Stimulated activated CD4-positive, alpha-beta T cell treated with anti-CD3 and anti-CD28 coated beads, Interleukin-4, amount 100 ng/mL, for 24 hours (primary cell): ENCODE data around the gene NMS.
"Not testable (repeated sequence)": the region's sequence is repeated elsewhere in the genome, so short reads cannot be mapped to it uniquely, and the experiment has no call there.

Experiments
- DNase-seq: peaks from one replicate; pipeline ENCODE4 v3.0.0-alpha.2; 2020

The NMS gene

GRCh38 chr2:100470182-100470581 lies at the start of gene NMS:
Gene NMS, plus strand, starts transcription at chr2:100470482. Its CDS starts 7 bp downstream, at chr2:100470489.
- DNase-seq = no peak

GRCh38 chr2:100422320-100423055 lies 47.8 kb upstream of the NMS start:
- DNase-seq = no peak

GRCh38 chr2:100423631-100424030 lies 46.7 kb upstream of the NMS start:
- no peak for DNase-seq

- no peak for DNase-seq
These were observed 45.9 kb upstream of the NMS start for GRCh38 chr2:100424277-100424875.

GRCh38 chr2:100425107-100425506 lies 45.2 kb upstream of the NMS start:
- no peak for DNase-seq

- DNase-seq = no peak
These were observed 44.5 kb upstream of the NMS start for GRCh38 chr2:100425573-100426383.

- DNase-seq = no peak
These were observed 43.9 kb upstream of the NMS start for GRCh38 chr2:100426384-100426720.

- DNase-seq = no peak
These were observed 43.2 kb upstream of the NMS start for GRCh38 chr2:100427111-100427510.

GRCh38 chr2:100427627-100428258 lies 42.5 kb upstream of the NMS start:
- DNase-seq = peak; percentile 74

- no peak for DNase-seq
These were observed 40.6 kb upstream of the NMS start for GRCh38 chr2:100429726-100430125.

GRCh38 chr2:100437751-100438150 lies 32.5 kb upstream of the NMS start:
- no peak for DNase-seq

- DNase-seq = no peak
These were observed 23.6 kb upstream of the NMS start for GRCh38 chr2:100446696-100447095.

GRCh38 chr2:100451092-100451491 lies 19.2 kb upstream of the NMS start:
- DNase-seq = peak; percentile 5

- DNase-seq = no peak
These were observed 18.5 kb upstream of the NMS start for GRCh38 chr2:100451734-100452133.

GRCh38 chr2:100453853-100454252 lies 16.4 kb upstream of the NMS start:
- no peak for DNase-seq

- DNase-seq = not testable (repeated sequence)
These were observed 13.9 kb upstream of the NMS start for GRCh38 chr2:100456357-100456756.

GRCh38 chr2:100460904-100461530 lies 9.3 kb upstream of the NMS start:
- DNase-seq = no peak

- no peak for DNase-seq
These were observed 724 bp downstream of the NMS start for GRCh38 chr2:100470898-100471514.

- DNase-seq = no peak
These were observed 6.3 kb downstream of the NMS start for GRCh38 chr2:100476606-100477005.

GRCh38 chr2:100482741-100483140 lies 12.5 kb downstream of the NMS start:
- DNase-seq = no peak

- DNase-seq = no peak
These were observed 13.6 kb downstream of the NMS start for GRCh38 chr2:100483895-100484294.

- DNase-seq = no peak
These were observed 14.1 kb downstream of the NMS start for GRCh38 chr2:100484390-100484789.

GRCh38 chr2:100485396-100485795 lies 15.1 kb downstream of the NMS start:
- no peak for DNase-seq
